ENCODE results near the gene THRB. TPM values are rescaled to one million over a fixed set of nuclear protein-coding genes. Genes with fewer than 3 reads are reported as not detected.
A peak's percentile ranks its signal among the peaks of the same experiment; 100 is the strongest.

THRB gene
- total RNA-seq, 6 donors from 2014 or later: 5.5 to 15.2 (median 12.0) TPM

- 75 to 83% methylated on average over 5 of the region's 5 CpGs for WGBS, 2 donors
- Histone ChIP-seq H3K4me1 (no peaks in the 10 kb centered on the region), H3K4me3 (no peak overlapping the region), H3K27me3 (no peaks in the 10 kb centered on the region), H3K27ac (no peak overlapping the region), H3K36me3 (no peaks in the 10 kb centered on the region), H3K9me3 (no peaks in the 10 kb centered on the region)
- DNase-seq (peak in 1 of 2 donors; percentile 22), ATAC-seq (ENCODE audit: low FRiP score in 2 of 2) (no peak)
- TF ChIP-seq EP300 (IDR thresholded peaks at IDR 0.05): no peak
- no peak for TF ChIP-seq POLR2AphosphoS5 (IDR thresholded peaks at IDR 0.05)
- TF ChIP-seq CTCF (IDR thresholded peaks at IDR 0.05): no peak
- no peak for TF ChIP-seq POLR2A (IDR thresholded peaks at IDR 0.05)
These were observed 18.0 kb upstream of the THRB start for GRCh38 chr3:24512564-24513197.

GRCh38 chr3:24510030-24510648 is 15.5 kb upstream of the THRB start:
- H3K4me1 ChIP-seq: no peaks in the 10 kb centered on the region
- TF ChIP-seq POLR2AphosphoS5 (IDR thresholded peaks at IDR 0.05): no peak
- no peak for ATAC-seq (ENCODE audit: low FRiP score in 2 of 2)
- 78 to 91% methylated on average over 5 of the region's 5 CpGs for WGBS, 2 donors
- no peak overlapping the region for H3K27ac ChIP-seq
- H3K9me3 ChIP-seq: no peaks in the 10 kb centered on the region
- no peaks in the 10 kb centered on the region for H3K27me3 ChIP-seq
- no peaks in the 10 kb centered on the region for H3K36me3 ChIP-seq
- DNase-seq: no peak
- no peak overlapping the region for H3K4me3 ChIP-seq

- no peak overlapping the region for H3K27ac ChIP-seq
- peak in 1 of 2 donors; percentile 45 for ATAC-seq (ENCODE audit: low FRiP score in 2 of 2)
These were observed 13.8 kb upstream of the THRB start for GRCh38 chr3:24508423-24508839.

GRCh38 chr3:24507776-24508422 is 13.2 kb upstream of the THRB start:
- no peak overlapping the region for H3K27ac ChIP-seq
- DNase-seq (no peak), ATAC-seq (ENCODE audit: low FRiP score in 2 of 2) (no peak)
- no peak overlapping the region for H3K4me3 ChIP-seq
- H3K9me3 ChIP-seq: no peaks in the 10 kb centered on the region
- no peaks in the 10 kb centered on the region for H3K4me1 ChIP-seq
- H3K27me3 ChIP-seq: no peaks in the 10 kb centered on the region
- TF ChIP-seq EP300 (IDR thresholded peaks at IDR 0.05): no peak
- TF ChIP-seq CTCF (IDR thresholded peaks at IDR 0.05): no peak
- TF ChIP-seq POLR2A (IDR thresholded peaks at IDR 0.05): no peak
- TF ChIP-seq POLR2AphosphoS5 (IDR thresholded peaks at IDR 0.05): no peak
- H3K36me3 ChIP-seq: no peaks in the 10 kb centered on the region
- WGBS, 2 donors: 73 to 76% methylated on average over 2 of the region's 2 CpGs

More at GRCh38 chr3:24508423-24508839, 13.8 kb upstream of the THRB start:
- no peak for TF ChIP-seq POLR2A (IDR thresholded peaks at IDR 0.05)
- no peak for TF ChIP-seq EP300 (IDR thresholded peaks at IDR 0.05)
- TF ChIP-seq POLR2AphosphoS5 (IDR thresholded peaks at IDR 0.05): no peak
- no peak for TF ChIP-seq CTCF (IDR thresholded peaks at IDR 0.05)
- DNase-seq: no peak
- Histone ChIP-seq H3K36me3 (no peaks in the 10 kb centered on the region), H3K27me3 (no peaks in the 10 kb centered on the region), H3K4me3 (no peak overlapping the region), H3K9me3 (no peaks in the 10 kb centered on the region), H3K4me1 (no peaks in the 10 kb centered on the region)
- WGBS, 2 donors: 90 to 91% methylated on average over 1 of the region's 1 CpG

- TF ChIP-seq EP300 (IDR thresholded peaks at IDR 0.05) (peak in 1 of 4 donors; percentile 8), POLR2AphosphoS5 (IDR thresholded peaks at IDR 0.05) (no peak), CTCF (IDR thresholded peaks at IDR 0.05) (no peak), POLR2A (IDR thresholded peaks at IDR 0.05) (no peak)
- no peaks in the 10 kb centered on the region for H3K36me3 ChIP-seq
- H3K27me3 ChIP-seq: no peaks in the 10 kb centered on the region
- no peak overlapping the region for H3K27ac ChIP-seq
- 70 to 72% methylated on average over 3 of the region's 3 CpGs for WGBS, 2 donors
- ATAC-seq (ENCODE audit: low FRiP score in 2 of 2) (peak in 1 of 2 donors; percentile 44), DNase-seq (no peak)
- H3K4me1 ChIP-seq: no peaks in the 10 kb centered on the region
- no peak overlapping the region for H3K4me3 ChIP-seq
- no peaks in the 10 kb centered on the region for H3K9me3 ChIP-seq
These were observed 12.5 kb upstream of the THRB start for GRCh38 chr3:24506966-24507775.

Data from upper lobe of left lung (tissue), 6 donors.